IPS DF 19.7 (cell line): ENCODE results near the gene SERPINF2.
"Not testable (repeated sequence)": the region's sequence is repeated elsewhere in the genome, so short reads cannot be mapped to it uniquely, and the experiment has no call there.

Experiments
- DNase-seq: peaks from one replicate; pipeline ENCODE4 v3.0.0-alpha.2; 2013; ENCODE audit warnings: low read depth, low spot score

Gene SERPINF2

DNA sequence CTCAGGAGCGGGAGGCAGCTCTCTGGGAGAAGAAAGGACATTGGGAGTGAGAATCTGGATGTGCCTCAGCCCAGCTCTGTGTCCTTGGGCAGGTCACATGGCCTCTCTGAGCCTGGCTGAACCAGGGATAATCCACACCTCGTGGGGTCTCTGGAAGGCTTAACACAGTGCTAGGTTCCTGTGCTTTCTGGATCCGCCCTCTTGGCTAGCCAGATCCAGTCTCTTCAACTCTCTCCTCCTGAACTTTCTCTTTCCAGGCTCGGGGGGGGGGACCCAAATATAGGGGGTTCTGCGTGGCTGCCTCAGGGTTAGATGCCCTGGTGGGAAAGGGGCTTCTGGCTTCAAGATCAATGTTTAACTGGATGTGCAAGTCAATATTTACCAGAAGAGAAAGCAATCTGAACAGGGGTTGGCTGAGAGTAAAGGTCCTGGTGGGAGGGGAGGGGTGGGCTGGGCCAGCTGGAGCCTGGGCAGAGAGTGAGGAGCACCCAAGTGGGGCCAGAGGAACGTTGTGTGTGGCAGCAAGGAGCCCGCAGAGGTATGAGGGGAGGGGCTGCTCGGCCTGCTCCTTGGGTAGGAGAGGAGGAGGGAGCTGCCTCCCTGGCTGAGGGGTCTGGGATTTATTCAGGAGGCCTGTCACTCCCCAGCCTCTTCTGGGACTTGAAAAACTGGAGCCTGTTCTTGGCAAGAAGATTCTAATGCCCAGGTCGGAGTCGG lies at the start of gene SERPINF2:
TSS of gene SERPINF2 (plus strand) at position 501 of the 717 bp plus-strand sequence. CDS start 2,125 bp downstream, outside the sequence.
- DNase-seq = no peak

DNA sequence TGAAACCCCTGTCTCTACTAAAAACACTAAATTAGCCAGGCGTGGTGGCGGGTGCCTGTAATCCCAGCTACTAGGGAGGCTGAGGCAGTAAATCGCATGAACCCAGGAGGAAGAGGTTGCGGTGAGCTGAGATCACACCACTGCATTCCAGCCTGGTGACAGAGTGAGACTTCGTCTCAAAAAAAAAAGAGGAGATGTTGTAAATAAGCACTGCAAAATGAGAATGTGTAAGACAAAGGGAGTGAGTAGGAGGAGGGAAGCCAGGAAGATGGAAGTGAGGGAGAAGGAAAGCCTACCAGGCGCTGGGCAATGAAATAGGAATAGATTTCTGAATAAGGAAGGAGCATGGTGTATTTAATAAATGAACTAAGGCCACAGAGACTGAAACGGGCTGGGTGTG lies 49.3 kb upstream of the SERPINF2 start:
- DNase-seq = no peak

DNA sequence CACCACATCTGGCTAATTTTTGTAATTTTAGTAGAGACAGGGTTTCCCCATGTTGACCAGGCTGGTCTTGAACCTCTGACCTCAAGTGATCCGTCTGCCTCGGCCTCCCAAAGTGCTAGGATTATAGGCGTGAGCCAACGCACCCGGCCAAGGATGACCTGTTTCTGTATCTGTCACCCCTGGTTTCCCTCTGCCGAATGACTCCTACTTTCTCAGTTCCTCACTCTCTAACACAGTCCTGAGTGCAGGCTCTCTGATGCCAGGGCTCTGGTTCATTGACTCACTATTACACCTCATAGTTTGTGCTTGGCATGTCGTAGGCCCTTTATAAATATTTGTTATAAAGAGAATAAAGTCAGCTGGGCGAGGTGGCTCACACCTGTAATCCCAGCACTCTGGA lies 47.3 kb upstream of the SERPINF2 start:
- DNase-seq = no peak

DNA sequence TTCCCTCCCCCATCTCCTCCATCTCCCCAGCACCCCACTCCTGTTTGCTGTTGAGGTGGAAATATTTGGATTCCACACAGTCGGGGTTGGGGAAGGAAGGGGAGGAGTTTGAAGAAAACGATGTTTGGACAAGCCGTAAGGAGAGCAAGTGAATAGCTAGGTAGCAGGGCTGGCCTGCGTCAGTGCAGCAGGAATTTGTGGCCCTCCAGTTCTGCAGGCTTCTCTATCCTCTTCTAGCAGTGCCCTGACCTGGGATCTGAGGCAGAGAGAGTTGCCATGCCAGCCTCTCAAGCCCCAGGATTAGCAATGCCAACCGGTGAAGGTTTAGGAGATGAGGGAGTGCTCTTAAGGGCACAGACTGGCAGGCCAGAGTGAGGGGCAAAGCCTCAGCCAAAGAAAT lies 45.0 kb upstream of the SERPINF2 start:
- DNase-seq = no peak

DNA sequence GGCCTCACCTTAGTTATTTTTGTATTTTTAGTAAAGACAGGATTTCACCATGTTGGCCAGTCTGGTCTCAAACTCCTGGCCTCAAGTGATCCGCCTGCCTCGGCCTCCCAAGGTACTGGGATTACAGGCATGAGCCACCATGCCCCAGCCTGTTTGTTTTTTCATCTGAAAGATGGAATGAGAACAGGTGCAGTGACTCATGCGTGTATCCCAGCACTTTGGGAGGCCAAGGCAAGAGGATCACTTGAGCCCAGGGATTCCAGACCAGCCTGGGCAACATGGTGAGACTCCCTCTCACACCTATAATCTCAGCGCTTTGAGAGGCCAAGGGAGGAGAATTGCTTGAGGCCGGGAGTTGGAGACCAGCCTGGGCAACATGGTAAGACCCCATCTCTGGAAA lies 42.8 kb upstream of the SERPINF2 start:
- not testable (repeated sequence) for DNase-seq

DNA sequence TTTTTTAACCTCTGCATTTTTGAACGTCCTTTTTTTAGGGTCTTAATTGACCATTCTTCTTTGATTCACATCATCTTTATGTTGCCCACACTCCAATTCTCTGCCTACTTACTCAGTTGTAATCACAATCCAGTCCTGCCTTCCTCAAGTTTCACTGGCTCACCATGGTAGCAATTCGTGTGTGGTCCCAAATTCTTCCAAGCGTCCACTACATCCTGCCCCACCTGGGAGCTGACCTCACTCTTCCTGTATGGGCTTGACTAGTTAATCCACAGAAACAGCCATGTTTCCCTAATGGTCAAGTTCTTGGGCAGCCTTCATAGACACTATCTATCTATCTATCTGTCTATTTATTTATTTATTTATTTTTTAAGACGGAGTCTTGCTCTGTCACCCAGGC lies 39.6 kb upstream of the SERPINF2 start:
- DNase-seq = no peak

DNA sequence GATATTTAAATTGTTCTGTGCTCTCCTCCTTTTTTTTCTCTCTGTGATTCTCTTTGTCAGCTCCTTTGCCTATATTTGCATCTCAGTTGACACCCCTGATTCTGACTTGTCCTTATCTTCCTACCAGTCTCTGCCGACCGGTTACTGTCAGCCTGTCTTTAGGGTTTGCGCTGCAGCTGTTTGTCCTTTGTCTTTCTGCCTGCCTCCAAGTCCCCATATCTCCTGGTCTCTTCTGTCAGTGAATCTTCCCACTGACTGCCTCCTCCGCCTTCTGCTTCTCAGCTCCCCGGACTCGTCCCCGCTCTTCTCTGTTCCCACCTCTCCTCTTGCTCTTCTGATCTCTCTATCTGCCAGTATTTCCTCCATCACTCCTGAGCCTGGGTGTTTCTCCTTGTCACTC lies 37.7 kb upstream of the SERPINF2 start:
- no peak for DNase-seq

DNA sequence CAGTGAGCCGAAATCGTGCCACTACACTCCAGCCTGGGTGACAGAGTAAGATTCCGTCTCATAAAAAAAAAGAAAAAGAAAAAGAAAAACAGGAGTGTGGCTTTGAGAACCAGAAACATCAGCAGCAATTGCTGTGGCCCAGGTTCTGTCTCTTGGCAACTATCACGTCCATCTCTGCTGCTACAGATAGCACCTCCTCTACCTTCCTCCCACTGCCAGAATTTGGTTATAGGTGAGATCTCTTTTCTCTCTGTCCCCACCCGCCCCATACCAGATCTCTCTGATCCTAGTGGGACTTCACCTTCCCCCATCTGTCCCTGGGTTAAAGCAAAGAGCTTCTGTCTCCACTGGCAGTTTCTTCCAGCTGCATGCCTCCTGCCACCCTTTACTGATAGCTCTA lies 35.6 kb upstream of the SERPINF2 start:
- DNase-seq = no peak

DNA sequence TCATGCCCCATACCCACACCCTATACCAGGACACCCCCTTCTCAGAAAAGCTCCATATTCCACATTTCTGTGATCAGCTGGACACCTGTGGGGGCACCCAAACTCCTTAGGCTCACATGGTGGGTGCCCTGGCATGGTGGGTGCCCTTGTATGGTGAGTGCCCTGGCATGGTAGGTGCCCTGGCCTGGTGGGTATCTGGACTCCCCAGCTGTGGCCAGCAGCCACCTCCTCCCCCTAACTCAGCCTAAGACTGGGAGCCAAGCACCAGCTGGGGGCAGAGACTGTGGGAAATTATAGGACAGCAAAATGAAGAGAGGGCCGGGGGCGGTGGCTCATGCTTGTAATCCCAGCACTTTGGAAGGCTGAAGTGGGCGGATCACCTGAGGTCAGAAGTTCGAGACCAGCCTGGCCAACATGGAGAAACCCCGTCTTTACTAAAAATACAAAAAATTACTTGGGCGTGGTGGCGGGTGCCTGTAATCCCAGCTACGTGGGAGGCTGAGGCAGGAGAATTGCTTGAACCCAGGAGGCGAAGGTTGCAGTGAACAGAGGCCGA lies 33.8 kb upstream of the SERPINF2 start:
- DNase-seq = not testable (repeated sequence)

DNA sequence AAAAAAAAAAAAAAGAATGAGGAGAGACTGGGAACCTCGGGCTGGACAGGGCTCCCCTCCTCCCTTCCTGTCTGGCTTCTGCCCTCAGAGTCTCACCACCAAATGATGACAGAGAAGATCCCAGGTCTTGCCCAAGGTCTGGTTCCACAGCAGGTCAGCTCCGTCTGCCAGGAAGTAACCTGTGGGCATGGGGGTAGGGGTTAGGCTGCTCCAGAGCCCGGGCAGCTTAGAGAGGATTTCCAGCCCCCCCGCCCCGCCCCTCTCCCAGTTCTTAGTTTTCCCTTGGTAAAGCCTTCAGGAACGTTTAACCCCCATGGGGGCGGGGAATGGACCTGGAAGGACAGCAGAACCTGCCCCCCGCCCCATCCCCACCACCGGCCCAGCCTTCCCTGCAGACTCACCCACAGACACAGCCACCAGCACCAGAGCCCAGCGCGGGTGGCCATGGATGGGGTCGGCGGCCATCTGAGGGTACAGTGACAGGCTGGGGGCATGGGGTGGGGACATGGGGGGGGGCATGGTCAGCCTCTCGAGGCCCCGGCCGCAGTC lies 33.2 kb upstream of the SERPINF2 start:
- no peak for DNase-seq

DNA sequence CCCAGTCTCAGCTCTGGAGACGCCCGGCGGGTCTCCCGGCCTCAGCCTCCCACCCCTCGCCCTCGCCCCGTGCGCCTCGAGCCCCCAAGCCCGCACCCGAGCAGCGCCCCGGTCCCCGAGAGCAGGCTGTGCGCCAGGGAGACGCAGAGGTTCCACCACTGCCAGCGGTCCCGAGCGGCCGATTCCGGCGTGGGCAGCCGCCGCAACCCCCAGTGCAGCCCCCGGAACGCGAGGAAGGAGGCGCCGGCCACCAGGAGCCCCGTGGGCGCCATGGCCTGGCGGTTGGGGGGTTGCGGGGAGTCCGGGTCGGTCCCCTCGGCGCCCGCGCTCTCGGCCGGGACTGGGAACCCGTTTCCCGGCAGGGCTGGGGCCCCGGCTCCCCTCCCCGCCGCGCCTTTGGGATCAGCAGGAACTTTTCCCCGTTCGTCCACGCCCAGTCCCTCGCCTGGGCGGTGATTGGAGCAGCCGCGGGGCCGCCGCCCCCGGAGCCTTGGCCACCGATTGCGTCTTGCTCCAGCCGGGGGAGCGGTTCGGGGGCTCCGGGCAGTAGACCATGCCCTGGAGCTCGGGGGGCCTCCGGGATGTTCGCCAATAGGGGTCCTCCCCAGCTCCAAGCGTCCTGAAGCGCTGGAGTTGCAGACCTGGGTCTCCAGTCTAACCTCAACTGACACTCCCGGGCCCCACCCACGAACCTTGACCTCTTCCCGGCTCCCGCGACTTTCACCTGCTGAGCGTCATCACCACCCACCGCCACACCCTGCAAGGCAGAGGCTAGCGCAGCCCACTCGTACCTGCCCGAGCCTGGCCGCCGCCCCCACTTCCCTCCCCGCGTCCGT lies 32.5 kb upstream of the SERPINF2 start, which contains the start of gene TLCD2:
TSS of gene TLCD2 (minus strand) at position 407 of the 836 bp plus-strand sequence. CDS start at position 272, 135 bp downstream.
- no peak for DNase-seq

DNA sequence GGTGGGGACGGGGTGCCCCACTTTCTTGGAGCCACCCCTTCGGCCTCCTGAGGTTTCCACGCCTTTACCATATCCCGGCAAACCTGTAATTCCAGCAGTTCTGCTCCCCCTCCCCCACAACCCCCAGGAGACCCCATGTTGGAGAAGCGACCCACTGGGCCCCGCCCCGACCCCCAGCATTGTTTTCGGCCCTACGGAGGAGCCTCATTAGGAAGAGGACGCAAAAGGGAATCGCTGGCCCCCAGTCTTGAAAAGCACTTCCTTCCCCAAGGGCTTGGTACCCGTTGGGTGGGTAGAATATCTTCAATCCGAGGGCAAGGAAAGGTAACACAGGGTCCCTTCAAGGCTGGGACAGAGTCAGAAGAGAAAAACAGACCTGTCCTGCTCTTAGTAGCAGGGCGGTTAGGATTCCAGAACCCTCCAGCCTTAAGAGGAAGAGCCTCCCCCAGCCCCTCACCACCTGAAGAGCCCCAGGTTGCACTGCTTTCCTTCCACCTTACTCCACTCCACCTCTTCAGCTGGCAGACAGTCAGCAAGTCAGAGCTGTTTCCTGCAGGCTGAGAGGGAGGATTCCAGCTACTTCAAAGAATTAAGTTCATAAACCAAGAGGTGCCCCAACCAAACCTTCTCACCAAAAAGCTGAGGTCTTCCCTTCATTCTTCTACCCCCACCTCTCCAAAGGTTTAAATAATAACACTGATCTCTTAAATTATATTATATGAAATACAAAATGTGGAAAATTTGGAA lies 31.7 kb upstream of the SERPINF2 start:
- DNase-seq = no peak

DNA sequence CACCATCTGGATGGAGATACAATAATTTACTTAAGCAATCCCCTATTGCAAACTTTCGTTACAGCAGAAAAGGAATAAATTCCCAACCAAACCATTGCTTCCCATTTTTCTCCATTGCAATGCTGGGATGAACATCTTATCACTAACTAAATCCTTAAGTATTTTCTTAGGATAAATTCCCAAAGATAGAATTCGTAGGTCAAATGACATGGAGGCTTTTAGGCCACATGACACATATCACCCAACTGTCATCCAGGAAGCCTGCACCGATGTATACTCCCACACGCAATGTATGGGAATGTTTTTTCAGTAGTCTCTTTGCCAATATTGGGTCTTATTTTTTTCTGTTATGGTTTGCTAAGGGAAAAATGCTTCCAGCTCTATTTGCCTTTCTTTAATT lies 30.9 kb upstream of the SERPINF2 start:
- DNase-seq = no peak

DNA sequence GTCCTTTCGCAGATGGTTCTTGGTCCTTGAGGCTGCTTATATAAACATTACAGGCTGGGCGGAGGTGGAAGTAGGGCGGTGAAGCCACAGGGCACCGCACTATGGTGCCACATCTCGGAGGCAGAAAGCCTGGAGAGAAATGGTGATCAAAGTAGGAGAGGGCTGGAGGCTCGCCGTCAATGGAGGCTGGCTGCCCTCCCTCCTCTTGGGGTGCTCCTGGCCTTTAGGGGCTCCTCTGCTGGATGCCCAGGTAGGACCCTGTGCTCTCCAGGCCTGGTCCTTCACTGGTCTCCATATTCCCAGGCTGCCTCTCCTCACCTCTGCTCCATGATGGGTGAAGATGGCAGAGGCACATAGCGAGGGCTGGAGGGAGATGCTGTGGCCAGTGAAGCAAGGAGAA lies 30.4 kb upstream of the SERPINF2 start:
- no peak for DNase-seq

DNA sequence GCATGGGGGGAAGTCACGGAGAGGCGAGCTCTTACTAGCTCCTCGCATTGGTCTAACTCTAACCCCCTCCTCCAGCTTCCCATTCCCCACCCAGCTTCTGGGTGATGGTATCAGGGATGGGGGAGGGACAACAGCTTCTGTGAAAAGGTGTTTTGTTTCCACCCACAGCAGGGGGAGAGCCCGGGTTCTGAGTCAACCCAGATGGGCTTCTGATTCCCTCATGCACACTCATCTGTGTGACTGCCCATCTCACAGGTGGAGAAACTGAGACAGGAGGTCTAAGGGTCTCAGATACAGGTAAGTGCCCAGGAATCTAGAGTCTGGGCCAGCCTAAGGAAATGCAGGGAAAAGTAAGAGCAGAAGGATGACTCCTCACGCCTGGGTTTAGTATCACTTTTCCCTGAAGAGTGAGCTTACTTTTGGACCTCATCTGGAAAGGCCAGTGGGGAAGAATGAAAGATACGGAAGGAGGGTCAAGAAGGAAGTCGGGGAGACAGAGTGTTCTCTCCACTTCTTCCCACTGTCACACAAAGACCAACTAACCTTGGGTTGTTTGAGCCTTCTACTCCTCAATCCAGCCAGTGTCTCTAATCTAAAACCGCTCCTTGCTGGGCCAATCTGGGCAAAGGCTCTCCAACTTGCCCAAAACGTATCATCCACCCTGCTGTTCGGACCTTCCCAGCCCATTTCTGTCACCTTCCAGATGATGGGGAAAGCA lies 29.4 kb upstream of the SERPINF2 start:
- no peak for DNase-seq

DNA sequence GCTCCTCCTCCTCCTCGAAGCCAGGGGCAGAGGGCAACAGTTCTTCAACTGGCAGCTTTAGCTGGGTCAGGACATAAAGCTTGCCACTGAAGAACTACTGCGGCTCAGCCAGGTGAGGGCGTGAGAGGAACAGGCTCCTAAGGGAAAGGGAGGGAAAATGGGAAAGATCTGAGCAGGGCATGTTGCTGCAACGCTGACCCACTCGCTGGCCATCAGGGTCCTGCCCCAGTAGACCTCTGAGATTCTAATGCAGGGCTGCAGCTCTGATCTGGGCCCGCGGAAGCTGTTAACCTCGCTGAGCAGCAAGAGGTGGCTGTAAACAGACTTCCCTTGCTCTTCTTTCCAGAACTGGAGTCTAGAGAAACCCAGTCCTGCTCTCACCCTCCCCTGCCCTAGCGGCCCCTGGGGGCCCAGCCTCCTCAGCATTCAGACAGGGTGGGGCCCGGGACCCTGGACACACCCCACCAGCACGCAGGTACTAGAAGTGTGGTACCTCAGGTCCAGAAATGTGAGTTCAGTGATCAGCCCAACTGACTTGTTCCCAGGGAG lies 28.7 kb upstream of the SERPINF2 start:
- DNase-seq = no peak

DNA sequence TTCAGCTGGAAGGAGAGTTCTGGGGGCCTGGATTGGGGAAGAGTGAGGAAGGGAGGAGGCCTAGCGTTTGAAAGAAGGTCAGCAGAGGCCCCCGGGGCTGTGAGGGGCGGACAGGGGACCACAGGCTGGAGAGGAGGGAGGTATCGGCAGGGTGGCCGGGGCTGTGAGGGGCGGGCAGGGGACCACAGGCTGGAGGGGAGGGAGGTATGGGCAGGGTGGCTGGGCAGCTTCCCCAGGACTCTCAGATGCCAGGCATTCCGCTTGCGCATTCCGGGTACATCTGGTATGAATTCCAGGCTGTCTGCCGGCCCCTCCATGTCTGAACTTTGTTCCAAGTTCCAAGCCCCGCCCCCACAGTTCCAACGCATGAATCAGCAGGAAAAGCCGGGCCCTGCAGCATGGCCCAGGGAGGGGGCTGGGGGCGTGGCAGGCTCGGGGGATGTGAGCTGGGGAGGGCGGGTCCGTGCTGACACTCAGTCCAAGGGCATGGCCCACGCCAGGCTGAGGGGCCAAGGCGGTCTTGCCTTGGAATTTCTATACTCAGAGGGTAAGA lies 28.2 kb upstream of the SERPINF2 start:
- DNase-seq = no peak

DNA sequence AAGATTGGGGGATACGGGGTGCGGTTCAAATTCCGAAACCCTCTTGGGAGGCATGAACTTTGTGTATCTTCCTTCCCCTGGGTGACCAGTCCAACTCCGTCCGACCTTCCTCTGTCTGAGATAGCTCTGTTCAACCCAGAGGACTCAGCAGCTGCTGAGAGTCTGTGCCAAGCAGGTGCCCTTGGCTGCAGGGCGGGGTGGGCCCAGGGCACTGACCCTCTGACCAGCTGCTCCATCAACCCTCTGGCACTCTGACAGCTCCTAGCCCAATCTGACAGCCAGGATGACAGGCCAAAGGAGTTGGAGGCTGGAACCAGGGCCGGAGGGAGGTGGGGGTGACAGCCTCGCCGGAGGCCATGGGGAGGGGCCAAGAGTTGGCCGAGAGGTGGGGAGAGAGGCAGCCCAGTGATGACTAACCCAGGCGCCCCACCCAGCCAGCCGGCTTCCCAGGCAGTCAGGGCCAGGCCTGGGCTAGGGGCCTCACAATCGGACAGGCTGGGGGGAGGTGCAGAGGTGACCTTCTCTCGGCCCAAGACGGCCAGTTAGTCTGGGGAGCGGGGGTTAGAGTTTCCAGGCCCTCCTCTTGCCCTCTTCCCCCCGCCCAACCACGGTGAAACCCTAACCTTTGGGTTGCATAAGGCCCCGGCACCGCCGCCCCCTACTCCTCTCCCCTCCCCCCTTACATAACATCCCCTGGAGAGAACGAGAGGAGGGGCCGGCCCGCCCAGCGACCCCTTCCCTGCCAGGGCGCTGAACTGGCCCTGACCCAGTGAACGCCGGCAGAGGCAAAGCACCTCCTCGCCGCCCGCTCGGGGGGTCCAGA lies 27.5 kb upstream of the SERPINF2 start:
- no peak for DNase-seq

DNA sequence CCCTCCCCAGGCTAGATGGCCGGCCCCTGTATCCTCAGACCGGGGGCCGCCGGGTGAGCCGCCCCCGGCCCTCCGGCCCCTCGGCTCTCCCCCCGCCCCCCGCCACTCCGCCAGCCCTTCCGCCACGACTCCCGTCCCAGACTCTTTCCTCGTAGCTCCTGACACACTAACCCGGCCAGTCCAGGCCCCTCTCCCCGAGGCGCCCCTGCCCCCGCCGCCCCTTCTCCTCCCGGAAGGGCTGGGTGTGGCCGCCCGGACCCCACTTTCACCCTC lies 26.9 kb upstream of the SERPINF2 start:
- no peak for DNase-seq
